NCI-H524 treated with DMSO at 0.1 percent for 48 hours (cell line): ENCODE measurements around the gene ARID2.

ENCODE experiments used
- DNase-seq: peaks from one replicate; lab custom pipeline; 2025; lab: John Stamatoyannopoulos, UW

The ARID2 gene

DNA sequence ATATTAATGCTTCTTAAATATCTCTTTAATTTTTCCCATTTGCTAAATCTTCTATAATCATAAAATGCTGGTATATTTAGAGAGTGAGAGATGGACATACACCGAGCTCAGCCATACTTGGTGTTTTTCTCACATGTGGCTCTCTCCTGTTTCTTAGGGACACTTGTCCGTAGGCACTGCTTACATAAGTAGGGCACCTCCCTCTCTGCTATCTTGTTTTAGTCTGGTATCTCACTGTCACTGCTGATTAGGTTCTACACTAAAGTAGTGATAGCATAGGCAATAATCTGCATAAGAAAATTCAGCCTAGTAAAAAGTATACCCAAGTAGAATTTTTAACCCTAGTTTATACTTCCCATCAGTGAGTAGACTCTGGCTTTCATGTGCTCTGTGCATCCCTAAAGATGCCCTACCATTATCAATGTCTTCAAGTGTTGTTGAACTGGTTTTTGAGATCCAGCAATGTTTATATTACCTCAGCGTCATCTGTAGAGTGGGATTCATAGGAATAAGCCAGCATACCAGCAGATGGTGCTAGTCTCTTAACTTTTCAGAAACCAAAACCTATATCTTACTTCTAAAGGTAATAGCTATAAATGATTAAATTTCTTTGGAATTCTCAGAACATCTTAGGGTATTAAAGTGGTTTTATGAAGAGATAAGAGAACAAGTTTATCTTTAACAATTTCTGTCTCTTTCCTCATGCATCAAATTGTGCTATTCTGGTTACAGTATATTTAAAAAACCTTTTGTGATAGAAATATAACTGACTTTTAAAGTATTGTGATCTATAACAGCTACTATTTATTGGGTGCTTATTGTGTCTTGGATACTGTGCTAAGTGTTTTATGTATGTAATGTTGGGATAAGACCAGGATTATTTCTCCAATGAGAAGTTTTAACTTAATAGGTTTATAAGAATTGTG lies 32.9 kb downstream of the ARID2 start:
- DNase-seq, result peak; percentile 10

DNA sequence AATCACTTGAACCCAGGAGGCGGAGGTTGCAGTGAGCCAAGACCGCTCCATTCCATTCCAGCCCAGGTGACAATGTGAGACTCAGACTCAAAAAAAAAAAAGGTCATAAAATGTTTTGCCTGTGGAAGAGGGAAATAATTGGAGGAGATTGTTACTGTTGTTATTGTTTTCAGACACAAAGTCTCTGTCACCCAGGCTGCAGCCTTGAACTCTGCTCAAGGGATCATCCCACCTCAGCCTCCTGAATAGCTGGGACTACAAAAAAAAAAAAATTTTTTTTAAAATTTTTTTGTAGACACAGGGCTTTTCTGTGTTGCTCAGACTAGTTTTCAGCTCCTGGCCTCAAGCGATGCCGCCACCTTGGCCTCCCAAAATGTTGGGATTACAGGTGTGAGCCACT lies 33.9 kb downstream of the ARID2 start:
- DNase-seq, result no peak

- DNase-seq, result no peak
Measured at GRCh38 chr12:45768194-45768593, 38.7 kb downstream of the ARID2 start.

DNA sequence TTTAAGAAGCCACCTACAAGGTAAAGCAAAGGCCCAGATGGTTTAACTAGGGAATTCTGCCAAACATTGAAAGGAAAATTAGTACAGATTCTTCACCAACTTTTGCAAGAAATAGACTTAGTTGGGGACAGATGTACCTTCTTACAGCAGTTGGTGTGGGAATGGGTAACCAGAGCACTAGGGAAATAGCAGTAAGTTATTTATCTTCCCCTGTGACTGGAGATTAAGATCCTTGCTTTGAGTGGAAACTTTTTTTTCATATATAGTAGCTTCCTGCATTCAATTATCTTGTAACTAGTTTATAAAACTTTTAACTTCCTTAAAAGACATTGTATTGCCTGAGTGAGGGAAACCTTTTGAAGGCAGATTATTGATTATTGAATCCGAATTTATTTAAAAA lies 44.2 kb downstream of the ARID2 start:
- no peak for DNase-seq

- no peak for DNase-seq
Measured at GRCh38 chr12:45774508-45775162, 45.1 kb downstream of the ARID2 start.

DNA sequence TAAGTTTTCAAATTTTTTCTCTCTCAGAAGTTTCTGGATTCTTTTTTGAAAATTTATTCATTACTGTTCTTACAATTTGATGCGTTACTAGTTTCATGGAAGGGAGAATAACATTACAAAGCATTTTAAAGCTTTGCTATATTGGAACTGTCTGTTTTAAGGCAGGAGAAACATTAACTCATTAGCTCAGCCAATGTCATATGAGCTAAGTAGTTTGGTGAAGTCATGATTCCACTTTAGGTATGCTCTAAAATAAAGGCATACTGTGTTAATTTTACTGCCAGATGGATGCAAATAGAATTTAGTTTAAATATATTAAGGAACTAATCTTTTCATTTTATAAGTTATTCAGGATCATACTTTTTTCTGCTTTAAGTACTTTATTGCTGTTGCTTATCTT lies 46.0 kb downstream of the ARID2 start:
- no peak for DNase-seq

DNA sequence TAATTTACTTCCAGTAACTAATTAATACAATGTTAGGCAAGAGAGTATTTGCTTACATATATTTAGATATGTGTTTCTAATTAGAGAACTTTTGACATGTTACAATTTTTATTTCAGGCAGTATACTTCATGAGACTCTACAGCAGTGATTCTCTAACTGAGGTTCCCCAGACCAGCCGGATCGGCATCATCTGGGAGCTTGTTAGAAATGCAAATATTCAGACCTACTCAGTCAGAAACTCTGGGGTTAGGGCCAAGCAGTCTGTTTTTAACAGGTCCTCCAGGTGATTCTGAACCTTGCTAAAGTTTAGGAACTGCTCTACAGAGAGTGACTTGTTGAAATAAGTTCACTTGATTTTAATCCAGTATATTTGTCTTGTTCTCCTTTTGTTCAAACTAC lies 46.5 kb downstream of the ARID2 start:
- DNase-seq, result no peak

DNA sequence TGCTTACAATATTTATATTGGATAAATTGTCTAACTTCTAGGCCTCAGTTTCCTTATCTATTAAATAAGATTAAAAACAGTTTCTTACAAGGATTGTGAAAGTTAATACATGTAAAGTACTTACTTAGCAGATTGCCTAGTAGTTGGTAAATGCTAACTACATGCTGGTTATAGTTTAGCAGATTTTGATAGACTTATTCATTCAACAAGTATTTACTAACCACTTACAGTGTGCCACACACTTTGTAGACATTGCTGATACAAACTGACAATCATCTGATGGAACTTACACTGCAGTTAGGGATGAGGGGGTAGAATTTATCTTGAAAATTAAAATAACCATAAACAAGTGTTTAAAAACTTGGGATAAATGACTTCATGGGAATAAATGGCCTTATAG lies 50.4 kb downstream of the ARID2 start:
- no peak for DNase-seq

DNA sequence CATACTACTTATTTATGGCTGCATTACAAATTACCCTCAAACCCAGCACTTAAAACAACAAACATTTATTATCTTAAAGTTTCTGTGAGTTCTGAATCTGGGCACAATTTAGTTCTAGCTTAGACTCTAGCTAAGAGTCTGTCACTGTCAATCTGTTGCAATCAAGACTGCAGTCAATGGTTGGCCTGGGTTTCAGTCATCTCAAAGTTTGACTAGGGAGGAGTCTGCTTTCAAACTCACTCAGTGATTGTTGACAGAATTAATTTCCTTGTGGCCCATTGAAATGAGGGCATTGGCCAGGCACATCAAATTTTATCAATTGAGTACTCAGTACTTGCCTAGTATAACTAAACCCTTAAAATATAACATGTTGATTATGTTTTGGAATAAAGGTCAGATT lies 51.6 kb downstream of the ARID2 start:
- DNase-seq, result no peak

- no peak for DNase-seq
Measured at GRCh38 chr12:45785315-45785714, 55.8 kb downstream of the ARID2 start.

GRCh38 chr12:45789025-45789424 lies 59.5 kb downstream of the ARID2 start:
- no peak for DNase-seq

GRCh38 chr12:45794422-45794821 lies 64.9 kb downstream of the ARID2 start:
- no peak for DNase-seq

GRCh38 chr12:45801625-45802024 lies 72.1 kb downstream of the ARID2 start:
- no peak for DNase-seq

GRCh38 chr12:45803111-45803510 lies 73.6 kb downstream of the ARID2 start:
- DNase-seq, result no peak

DNA sequence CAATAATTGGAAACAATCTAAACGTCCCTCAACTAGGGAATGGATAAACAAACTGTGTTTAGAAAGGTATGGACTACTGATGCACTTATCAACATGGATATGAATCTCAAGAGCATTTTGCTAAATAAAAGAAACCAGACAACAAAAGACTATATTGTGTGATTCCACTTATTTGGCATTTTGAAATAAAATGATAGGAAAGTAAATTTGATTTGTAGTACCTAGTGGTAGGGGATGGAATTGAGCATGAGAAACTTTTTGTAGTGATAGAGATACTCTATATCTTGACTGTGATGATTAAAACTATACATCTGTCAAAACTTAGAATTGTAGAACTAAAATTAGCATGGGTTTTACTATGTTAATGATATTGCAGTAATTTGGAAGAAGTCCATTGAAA lies 87.1 kb downstream of the ARID2 start:
- DNase-seq, result no peak

DNA sequence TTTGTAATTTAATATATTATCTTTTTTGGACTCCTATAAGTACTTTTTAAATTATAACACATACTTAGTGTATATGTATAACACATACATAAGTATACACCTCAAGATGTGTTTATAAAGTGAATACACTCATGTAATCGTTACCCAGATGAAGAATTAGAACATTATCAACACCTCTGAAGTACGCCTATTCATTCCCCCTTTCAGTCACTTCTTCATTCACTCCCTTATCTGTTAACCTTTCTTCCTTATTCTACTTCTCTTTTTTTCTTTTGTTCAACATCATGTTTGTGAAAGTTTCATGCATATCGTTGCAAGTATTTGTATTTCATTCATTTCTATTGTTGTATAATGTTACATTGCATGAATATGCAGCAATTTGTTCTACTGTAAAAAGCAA lies 98.5 kb downstream of the ARID2 start:
- DNase-seq, result no peak

GRCh38 chr12:45828402-45828801 lies 98.9 kb downstream of the ARID2 start:
- no peak for DNase-seq

DNA sequence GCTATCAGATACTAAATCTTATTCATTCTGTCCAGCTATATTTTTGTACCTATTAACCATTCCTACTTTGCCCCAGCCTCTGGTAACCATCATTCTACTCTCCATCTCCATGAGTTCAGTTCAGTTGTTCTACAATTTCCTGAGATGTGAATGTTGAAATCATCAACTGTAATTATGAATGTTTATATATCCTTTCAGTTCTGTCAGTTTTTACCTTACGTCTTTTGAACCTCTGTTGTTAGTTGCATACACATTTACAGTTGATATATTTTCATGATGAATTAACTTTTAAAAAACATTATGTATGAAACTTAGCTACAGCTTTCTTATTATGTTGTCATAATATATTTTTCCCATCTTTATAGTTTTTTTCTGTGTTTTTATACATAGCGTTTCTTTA lies 102.1 kb downstream of the ARID2 start:
- no peak for DNase-seq

DNA sequence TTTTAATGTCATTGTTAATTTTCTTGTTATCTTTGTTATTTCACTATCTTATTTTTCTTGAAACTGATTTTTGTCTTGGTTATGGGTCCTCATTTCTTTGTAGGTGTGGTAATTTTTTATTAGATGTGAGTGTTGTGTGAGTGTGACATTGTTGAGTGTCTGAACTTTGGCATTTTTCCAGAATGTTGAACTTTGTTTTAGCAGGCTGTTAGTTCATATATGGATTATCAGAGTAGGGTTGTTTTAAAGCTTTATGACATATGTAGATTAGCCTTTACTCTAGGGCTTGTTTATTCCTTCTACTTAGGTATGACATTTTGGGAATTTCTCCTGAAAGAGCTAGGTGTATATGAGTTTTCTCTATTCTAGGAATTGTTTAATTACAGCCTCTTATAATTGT lies 103.9 kb downstream of the ARID2 start:
- DNase-seq, result no peak

- DNase-seq, result no peak
Measured at GRCh38 chr12:45834809-45835208, 105.3 kb downstream of the ARID2 start.

DNA sequence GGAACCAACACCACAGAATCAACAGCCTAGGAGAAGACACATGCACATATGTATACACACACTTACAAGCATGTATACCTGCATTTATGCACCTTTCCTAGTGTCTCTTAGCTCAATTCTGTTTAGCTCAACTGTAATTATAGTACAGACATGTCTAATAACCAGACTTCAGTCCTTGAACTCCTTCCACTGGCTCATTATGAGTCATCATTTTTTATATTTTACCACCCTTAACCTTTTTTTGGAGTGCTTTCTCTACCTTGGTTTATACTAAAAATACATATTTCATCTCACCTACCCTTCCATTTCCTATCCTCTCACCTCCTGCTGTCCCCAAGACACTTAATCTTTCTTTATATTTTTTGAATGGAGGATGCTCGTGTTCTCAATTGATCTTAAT lies 110.4 kb downstream of the ARID2 start:
- no peak for DNase-seq

DNA sequence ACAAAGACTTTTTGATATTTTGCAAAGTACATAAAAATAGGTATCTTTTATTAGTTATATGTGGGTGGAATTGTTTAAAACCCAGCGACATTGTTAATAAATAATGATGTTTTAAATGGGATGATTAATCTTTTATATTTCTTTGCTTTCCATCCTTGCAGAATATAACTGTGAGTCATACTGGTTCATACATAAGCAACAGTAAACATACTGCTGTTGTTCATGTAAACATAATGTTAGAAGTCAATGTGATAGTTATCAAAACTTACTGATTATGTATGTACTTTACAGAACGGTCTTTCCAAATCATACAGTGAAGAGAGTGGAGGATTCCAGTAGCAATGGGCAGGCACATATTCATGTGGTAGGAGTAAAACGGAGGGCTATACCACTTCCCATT lies 119.8 kb downstream of the ARID2 start:
- DNase-seq, result no peak

DNA sequence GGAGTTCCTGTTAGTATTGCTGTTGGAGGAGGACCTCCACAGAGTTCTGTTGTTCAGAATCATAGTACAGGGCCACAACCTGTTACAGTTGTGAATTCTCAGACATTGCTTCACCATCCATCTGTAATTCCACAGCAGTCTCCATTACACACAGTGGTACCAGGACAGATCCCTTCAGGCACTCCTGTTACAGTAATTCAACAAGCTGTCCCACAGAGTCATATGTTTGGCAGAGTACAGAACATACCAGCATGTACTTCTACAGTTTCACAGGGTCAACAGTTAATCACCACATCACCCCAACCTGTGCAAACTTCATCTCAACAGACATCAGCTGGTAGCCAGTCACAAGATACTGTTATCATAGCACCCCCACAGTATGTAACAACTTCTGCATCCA lies 120.8 kb downstream of the ARID2 start:
- DNase-seq, result no peak

DNA sequence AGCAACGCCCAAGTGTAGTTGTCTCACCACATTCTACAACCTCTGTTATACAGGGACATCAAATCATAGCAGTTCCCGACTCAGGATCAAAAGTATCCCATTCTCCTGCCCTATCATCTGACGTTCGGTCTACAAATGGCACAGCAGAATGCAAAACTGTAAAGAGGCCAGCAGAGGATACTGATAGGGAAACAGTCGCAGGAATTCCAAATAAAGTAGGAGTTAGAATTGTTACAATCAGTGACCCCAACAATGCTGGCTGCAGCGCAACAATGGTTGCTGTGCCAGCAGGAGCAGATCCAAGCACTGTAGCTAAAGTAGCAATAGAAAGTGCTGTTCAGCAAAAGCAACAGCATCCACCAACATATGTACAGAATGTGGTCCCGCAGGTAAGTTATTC lies 123.0 kb downstream of the ARID2 start:
- DNase-seq, result no peak
